Uterus (tissue), 2 donors: ENCODE results near the gene CYS1.

Source experiments
- CTCF ChIP-seq, 4 experiments: fragments of 200-600 bp in 2 of 4; fragments of 450-650 bp in 2 of 4; sonication (generic) in 2 of 4; IDR thresholded peaks; one replicate each; pipeline ENCODE4 v1.5.1; 2016 to 2019; ENCODE audit warnings: antibody characterized with exemption in 4 of 4, mild to moderate bottlenecking in 2 of 4, moderate library complexity in 1 of 4
- POLR2A ChIP-seq, 2 donors: fragments of 450-650 bp; IDR thresholded peaks; one replicate each; pipeline ENCODE4 v1.6.1; 2016; ENCODE audit warnings: antibody characterized with exemption in 2 of 2, mild to moderate bottlenecking in 1 of 2, moderate library complexity in 1 of 2

GRCh38 chr2:10032746-10033105 is 47.5 kb downstream of the CYS1 start:
- TF ChIP-seq POLR2A (IDR thresholded peaks at IDR 0.05) (no peak), CTCF (IDR thresholded peaks at IDR 0.05) (no peak)
